SK-N-MC (cell line): Measurements from ENCODE around the gene LAMA3.
A peak's percentile ranks its signal among the peaks of the same experiment; 100 is the strongest.

Source experiments
- DNase-seq: peaks from one replicate; pipeline ENCODE4 v3.0.0-alpha.2; 2011; ENCODE audit warnings: low read depth, low spot score
- H3K27ac ChIP-seq: fragments of 200-600 bp; sonication (generic); 2 replicates; pipeline ENCODE4 v1.5.1; 2016; ENCODE audit warnings: mixed run types
- H3K36me3 ChIP-seq: fragments of 200-600 bp; sonication (generic); 2 replicates; pipeline ENCODE4 v1.6.1; 2017; ENCODE audit warnings: antibody characterized with exemption, low read length, mixed read lengths; ENCODE audit not compliant: insufficient read depth
- H3K4me3 ChIP-seq: fragments of 200-600 bp; sonication (generic); 2 replicates; pipeline ENCODE4 v1.5.1; 2016
- H3K9ac ChIP-seq: fragments of 200-600 bp; sonication (generic); 2 replicates; pipeline ENCODE4 v1.8.0; 2017; ENCODE audit warnings: mixed run types, mixed read lengths; ENCODE audit not compliant: insufficient read length
- H3K9me3 ChIP-seq: fragments of 200-600 bp; sonication (generic); 2 replicates; pipeline ENCODE4 v1.6.1; 2017; ENCODE audit warnings: low read depth, mild to moderate bottlenecking, antibody characterized with exemption, low read length, moderate library complexity, mixed read lengths
- EZH2 ChIP-seq: fragments of 200-600 bp; sonication (generic); IDR thresholded peaks from one replicate; pipeline ENCODE4 v1.6.1; 2017; ENCODE audit warnings: antibody characterized with exemption
- FOXP2 ChIP-seq: optimal IDR thresholded peaks from 2 replicates; pipeline ENCODE3; 2011; ENCODE audit warnings: mild to moderate bottlenecking, moderate library complexity; ENCODE audit not compliant: insufficient read depth; ENCODE audit errors: extremely low read length, control extremely low read depth
- POLR2AphosphoS5 ChIP-seq: IDR thresholded peaks from 2 replicates; pipeline ENCODE4 v1.6.1; 2012; ENCODE audit warnings: mild to moderate bottlenecking, low read depth, low read length, borderline replicate concordance

Gene LAMA3

GRCh38 chr18:23968638-23969604 lies 279.7 kb downstream of the LAMA3 start:
- no peak for TF ChIP-seq EZH2
- no peak for TF ChIP-seq FOXP2
- TF ChIP-seq POLR2AphosphoS5, result no peak

GRCh38 chr18:23969664-23970063 lies 280.4 kb downstream of the LAMA3 start:
- H3K36me3 ChIP-seq, result no peaks in the 10 kb centered on the region
- H3K27ac ChIP-seq, result no peak overlapping the region
- no peak overlapping the region for H3K9ac ChIP-seq
- DNase-seq, result no peak
- H3K9me3 ChIP-seq, result no peaks in the 10 kb centered on the region
- H3K4me3 ChIP-seq, result no peak overlapping the region
- TF ChIP-seq FOXP2, result no peak
- TF ChIP-seq EZH2, result no peak
- no peak for TF ChIP-seq POLR2AphosphoS5

More at GRCh38 chr18:23968638-23969604, 279.7 kb downstream of the LAMA3 start:
- Histone ChIP-seq H3K4me3 (no peak overlapping the region), H3K9me3 (no peaks in the 10 kb centered on the region), H3K36me3 (no peaks in the 10 kb centered on the region), H3K27ac (no peak overlapping the region), H3K9ac (no peak overlapping the region)
- DNase-seq, result peak; percentile 59

DNA sequence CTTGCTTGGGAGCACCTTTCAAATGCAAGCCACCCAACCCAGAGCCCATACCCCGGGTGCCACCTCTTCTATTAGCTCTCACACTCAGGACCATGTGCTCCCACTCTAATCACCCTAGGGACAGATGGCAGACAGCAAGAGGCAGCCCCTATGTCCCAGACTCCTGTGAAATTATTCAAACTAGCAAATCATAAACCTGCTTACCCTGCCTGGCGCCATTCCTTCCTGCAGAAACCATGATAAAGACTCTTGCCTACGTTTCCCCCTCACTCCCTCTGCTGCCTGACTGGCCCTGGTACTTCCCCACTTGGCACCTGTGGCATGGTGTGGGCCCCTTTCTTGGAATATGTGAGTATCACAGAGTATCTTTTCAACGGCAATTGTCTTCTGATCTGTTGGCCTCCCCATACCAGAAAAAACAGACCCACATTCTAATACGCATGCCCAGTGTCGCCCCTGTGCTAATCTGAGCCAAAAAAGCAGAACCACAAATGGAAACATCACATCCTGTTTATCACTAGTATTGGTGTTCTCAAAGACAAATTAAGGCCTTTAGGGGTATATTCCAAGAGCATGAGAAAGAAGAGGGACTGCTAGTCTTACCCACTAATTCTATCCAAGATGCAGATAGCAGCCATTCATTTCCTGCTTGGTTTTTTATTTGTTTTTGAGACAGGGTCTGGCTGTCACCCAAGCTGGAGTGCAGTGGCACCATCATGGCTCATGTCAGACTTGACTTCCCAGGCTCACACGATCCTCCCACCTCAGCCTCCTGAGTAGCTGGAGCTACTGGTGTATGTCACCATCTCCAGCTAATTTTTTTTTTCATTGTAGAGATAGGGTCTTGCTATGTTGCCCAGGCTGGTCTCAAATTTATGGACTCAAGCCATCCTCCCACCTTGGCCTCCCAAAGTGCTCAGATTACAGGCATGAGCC lies 281.2 kb downstream of the LAMA3 start:
- TF ChIP-seq POLR2AphosphoS5 (no peak), EZH2 (no peak), FOXP2 (no peak)
- no peaks in the 10 kb centered on the region for H3K36me3 ChIP-seq
- DNase-seq, result no peak
- no peak overlapping the region for H3K9ac ChIP-seq
- no peaks in the 10 kb centered on the region for H3K9me3 ChIP-seq
- no peak overlapping the region for H3K4me3 ChIP-seq
- H3K27ac ChIP-seq, result no peak overlapping the region

GRCh38 chr18:23971097-23971440 lies 281.8 kb downstream of the LAMA3 start:
- no peak overlapping the region for H3K4me3 ChIP-seq
- DNase-seq, result no peak
- H3K9ac ChIP-seq, result no peak overlapping the region
- H3K27ac ChIP-seq, result no peak overlapping the region
- H3K36me3 ChIP-seq, result no peaks in the 10 kb centered on the region
- H3K9me3 ChIP-seq, result no peaks in the 10 kb centered on the region
- TF ChIP-seq EZH2 (no peak), POLR2AphosphoS5 (no peak), FOXP2 (no peak)

GRCh38 chr18:23971666-23972230 lies 282.5 kb downstream of the LAMA3 start:
- Histone ChIP-seq H3K27ac (no peak overlapping the region), H3K9ac (no peak overlapping the region), H3K36me3 (no peaks in the 10 kb centered on the region), H3K9me3 (no peaks in the 10 kb centered on the region), H3K4me3 (no peak overlapping the region)
- TF ChIP-seq EZH2 (no peak), POLR2AphosphoS5 (no peak), FOXP2 (no peak)
- no peak for DNase-seq

- H3K4me3 ChIP-seq, result no peak overlapping the region
- H3K9ac ChIP-seq, result no peak overlapping the region
- DNase-seq, result no peak
- no peak overlapping the region for H3K27ac ChIP-seq
- H3K9me3 ChIP-seq, result no peaks in the 10 kb centered on the region
- no peaks in the 10 kb centered on the region for H3K36me3 ChIP-seq
- TF ChIP-seq FOXP2 (no peak), POLR2AphosphoS5 (no peak)
These were observed 283.2 kb downstream of the LAMA3 start for GRCh38 chr18:23972453-23972852.

GRCh38 chr18:23977103-23977502 lies 287.9 kb downstream of the LAMA3 start:
- Histone ChIP-seq H3K9ac (no peak overlapping the region), H3K36me3 (no peaks in the 10 kb centered on the region), H3K27ac (no peak overlapping the region), H3K4me3 (no peak overlapping the region), H3K9me3 (no peaks in the 10 kb centered on the region)
- TF ChIP-seq EZH2, result no peak
- TF ChIP-seq POLR2AphosphoS5, result no peak
- no peak for TF ChIP-seq FOXP2
- DNase-seq, result no peak
